HG03469 (cell line): Measurements from ENCODE around the gene TOR1A.
"Not testable (repeated sequence)": the region's sequence is repeated elsewhere in the genome, so short reads cannot be mapped to it uniquely, and the experiment has no call there.

ENCODE experiments used
- ATAC-seq: cut with Tn5 transposase; IDR thresholded peaks from one replicate; pipeline ENCODE4 v1.9.1; 2021; ENCODE audit warnings: mild to moderate bottlenecking, moderate library complexity, moderate number of reproducible peaks; ENCODE audit not compliant: unreplicated experiment

The TOR1A gene

GRCh38 chr9:129823542-129823934 lies 398 bp downstream of the TOR1A start:
- ATAC-seq, result no peak

GRCh38 chr9:129822898-129823541 lies 916 bp downstream of the TOR1A start:
- no peak for ATAC-seq

- no peak for ATAC-seq
These were observed 7.2 kb downstream of the TOR1A start for GRCh38 chr9:129816501-129817435.

- no peak for ATAC-seq
These were observed 8.7 kb downstream of the TOR1A start for GRCh38 chr9:129815278-129815677.

- no peak for ATAC-seq
These were observed 9.3 kb downstream of the TOR1A start for GRCh38 chr9:129814432-129815223.

- no peak for ATAC-seq
These were observed 10.3 kb downstream of the TOR1A start for GRCh38 chr9:129813661-129814060.

- no peak for ATAC-seq
These were observed 11.6 kb downstream of the TOR1A start for GRCh38 chr9:129812385-129812784.

GRCh38 chr9:129811967-129812363 lies 12.0 kb downstream of the TOR1A start:
- ATAC-seq, result no peak

- ATAC-seq, result no peak
These were observed 13.1 kb downstream of the TOR1A start for GRCh38 chr9:129810788-129811187.

- no peak for ATAC-seq
These were observed 13.8 kb downstream of the TOR1A start for GRCh38 chr9:129810116-129810515.

- no peak for ATAC-seq
These were observed 14.6 kb downstream of the TOR1A start for GRCh38 chr9:129809346-129809745.

GRCh38 chr9:129806061-129806460 lies 17.9 kb downstream of the TOR1A start:
- ATAC-seq, result no peak

GRCh38 chr9:129803676-129804060 lies 20.3 kb downstream of the TOR1A start:
- ATAC-seq, result no peak

- ATAC-seq, result peak; percentile 71
These were observed 20.9 kb downstream of the TOR1A start, which contains the start of gene TOR1B for GRCh38 chr9:129802833-129803675. Gene TOR1B, plus strand, starts transcription at chr9:129803184. Its CDS starts 29 bp downstream, at chr9:129803213.

GRCh38 chr9:129801504-129801903 lies 22.4 kb downstream of the TOR1A start:
- no peak for ATAC-seq

- ATAC-seq, result no peak
These were observed 25.0 kb downstream of the TOR1A start for GRCh38 chr9:129798973-129799372.

- ATAC-seq, result not testable (repeated sequence)
These were observed 27.9 kb downstream of the TOR1A start for GRCh38 chr9:129796029-129796428.

GRCh38 chr9:129794549-129794948 lies 29.4 kb downstream of the TOR1A start:
- ATAC-seq, result no peak

- no peak for ATAC-seq
These were observed 37.5 kb downstream of the TOR1A start for GRCh38 chr9:129786481-129786880.

GRCh38 chr9:129785866-129786265 lies 38.1 kb downstream of the TOR1A start:
- ATAC-seq, result no peak
